K562 (cell line): ENCODE measurements around the gene RPL7A.

ENCODE experiments used
- HMBOX1 ChIP-seq: sonication (generic); IDR thresholded peaks from 2 replicates; pipeline ENCODE4 v1.6.1; 2016
- POLR2A ChIP-seq: fragments of 450-650 bp; conservative IDR thresholded peaks from 2 replicates; pipeline ENCODE4 v1.6.1; 2016
- TCF7L2 ChIP-seq: fragments of 150-350 bp; IDR thresholded peaks from 2 replicates; pipeline ENCODE4 v1.6.1; 2016; ENCODE audit warnings: low read depth, mild to moderate bottlenecking, low read length, moderate library complexity
- USF1 ChIP-seq: sonication (generic); formaldehyde crosslinking; IDR thresholded peaks from 2 replicates; pipeline ENCODE4 v1.9.0; 2022; ENCODE audit warnings: mild to moderate bottlenecking, missing genetic modification reagents

GRCh38 chr9:133386338-133386737 lies 38.3 kb downstream of the RPL7A start:
- no peak for TF ChIP-seq TCF7L2
- no peak for TF ChIP-seq USF1
- TF ChIP-seq HMBOX1 = no peak
- TF ChIP-seq POLR2A = no peak
